ENCODE results near the gene MACF1. TPM values are rescaled to one million over a fixed set of nuclear protein-coding genes. Genes with fewer than 3 reads are reported as not detected.

MACF1 gene
- polyA plus RNA-seq, 1 of the 3 experiments (the other 2 are of a cell fraction) = 37.6 TPM

GRCh38 chr1:39328586-39329121 is 124.2 kb downstream of the MACF1 start:
- H3K4me2 ChIP-seq = no peak overlapping the region
- no peaks in the 10 kb centered on the region for H3K9me2 ChIP-seq
- CTCF ChIA-PET = interaction anchor here (1.3 to 2.7 kb wide), 3 partner anchors 8 to 210 kb away, joined by 3 to 6 read pairs (median 3); no protein-coding TSS in a partner anchor
- TF ChIP-seq GATA2 (CRISPR knock-in tag; IDR thresholded peaks at IDR 0.05) (no peak), MEF2A (IDR thresholded peaks at IDR 0.05; ENCODE audit: borderline replicate concordance, low read depth) (no peak), TAF1 (IDR thresholded peaks at IDR 0.05; ENCODE audit: borderline replicate concordance, low read depth, low read length) (no peak), TCF12 (IDR thresholded peaks at IDR 0.05) (no peak), RXRA (IDR thresholded peaks at IDR 0.05; ENCODE audit: borderline replicate concordance, low read depth) (no peak), IRF3 (IDR thresholded peaks at IDR 0.05; ENCODE audit: low read depth, low read length) (no peak), MAX (IDR thresholded peaks at IDR 0.05; ENCODE audit: low read depth) (no peak)
- no peak overlapping the region for H3K27ac ChIP-seq (ENCODE audit: low read depth in 2 of 2, low read length in 1 of 2)
- H2AFZ ChIP-seq (ENCODE audit: low read depth) = no peak overlapping the region
- WGBS (ENCODE audit: low lambda C conversion rate) = 100% methylated on average over 4 of the region's 4 CpGs
- H4K20me1 ChIP-seq (ENCODE audit: insufficient read depth) = no peaks in the 10 kb centered on the region
- H3K4me1 ChIP-seq (ENCODE audit: control insufficient read depth in 1 of 2, insufficient read depth in 2 of 2, low read depth in 1 of 2, low read length in 1 of 2) = peaks cover 4% of the 10 kb centered on the region in 2 experiments; a peak in 2 of 4 replicates
- no peaks in the 10 kb centered on the region for H3K79me2 ChIP-seq (ENCODE audit: insufficient read depth)
- POLR2A ChIA-PET = no interaction called here
- H3F3A ChIP-seq (replicated peaks; ENCODE audit: insufficient read depth) = peaks cover 10% of the 10 kb centered on the region
- no peaks in the 10 kb centered on the region for H3K27me3 ChIP-seq (ENCODE audit: insufficient read depth)
- H3K36me3 ChIP-seq (replicated peaks in 1 of 2; ENCODE audit: control insufficient read depth in 1 of 2, insufficient read depth in 2 of 2, low read length in 1 of 2) = peaks cover 79 to 90% of the 10 kb centered on the region in 2 experiments
- H3K4me3 ChIP-seq (ENCODE audit: low read depth in 2 of 2, low read length in 1 of 2) = no peak overlapping the region
- H3K9me3 ChIP-seq = no peaks in the 10 kb centered on the region
- DNase-seq = no peak
- H3K9ac ChIP-seq = no peak overlapping the region

GRCh38 chr1:39331647-39332046 is 127.2 kb downstream of the MACF1 start:
- WGBS (ENCODE audit: low lambda C conversion rate) = 94% methylated on average over 3 of the region's 5 CpGs
- Histone ChIP-seq H3K9me3 (no peaks in the 10 kb centered on the region), H3K9ac (no peak overlapping the region), H2AFZ (ENCODE audit: low read depth) (no peak overlapping the region), H3K36me3 (replicated peaks in 1 of 2; ENCODE audit: control insufficient read depth in 1 of 2, insufficient read depth in 2 of 2, low read length in 1 of 2) (peaks cover 67 to 84% of the 10 kb centered on the region in 2 experiments), H3K4me1 (ENCODE audit: control insufficient read depth in 1 of 2, insufficient read depth in 2 of 2, low read depth in 1 of 2, low read length in 1 of 2) (peaks cover 4% of the 10 kb centered on the region in 2 experiments; a peak in 2 of 4 replicates), H3F3A (replicated peaks; ENCODE audit: insufficient read depth) (peaks cover 3% of the 10 kb centered on the region), H3K79me2 (ENCODE audit: insufficient read depth) (peaks cover 3% of the 10 kb centered on the region; the same call in 1 of the 2 replicates), H3K4me2 (no peak overlapping the region), H4K20me1 (ENCODE audit: insufficient read depth) (no peaks in the 10 kb centered on the region), H3K27ac (ENCODE audit: low read depth in 2 of 2, low read length in 1 of 2) (no peak overlapping the region), H3K9me2 (no peaks in the 10 kb centered on the region), H3K27me3 (ENCODE audit: insufficient read depth) (no peaks in the 10 kb centered on the region), H3K4me3 (ENCODE audit: low read depth in 2 of 2, low read length in 1 of 2) (no peak overlapping the region)
- TF ChIP-seq SMC3 (IDR thresholded peaks at IDR 0.05; ENCODE audit: low read depth, low read length) = no peak
- no peak for TF ChIP-seq MXI1 (IDR thresholded peaks at IDR 0.05; ENCODE audit: low read depth, low read length)
- no peak for TF ChIP-seq TEAD4 (IDR thresholded peaks at IDR 0.05; ENCODE audit: borderline replicate concordance, insufficient read depth)
- no peak for TF ChIP-seq FOXJ3 (CRISPR knock-in tag; IDR thresholded peaks at IDR 0.05)
- no peak for TF ChIP-seq YY1 (IDR thresholded peaks at IDR 0.05; ENCODE audit: low read depth)
- TF ChIP-seq EZH2phosphoT487 (IDR thresholded peaks at IDR 0.05; ENCODE audit: borderline replicate concordance, low read depth) = no peak
- no peak for TF ChIP-seq MAX (IDR thresholded peaks at IDR 0.05; ENCODE audit: low read depth)
- no peak for TF ChIP-seq USF2 (IDR thresholded peaks at IDR 0.05; ENCODE audit: borderline replicate concordance, low read depth, low read length)
- TF ChIP-seq GABPA (IDR thresholded peaks at IDR 0.05; ENCODE audit: low read depth) = no peak
- no peak for TF ChIP-seq RCOR1 (IDR thresholded peaks at IDR 0.05; ENCODE audit: low read length)
- TF ChIP-seq ELF1 (IDR thresholded peaks at IDR 0.05) = no peak
- no peak for TF ChIP-seq RAD21 (IDR thresholded peaks at IDR 0.05; ENCODE audit: low read length)
- no peak for TF ChIP-seq FOSL2 (IDR thresholded peaks at IDR 0.05; ENCODE audit: borderline replicate concordance, low read depth)
- no peak for TF ChIP-seq JUND (IDR thresholded peaks at IDR 0.05)
- no peak for TF ChIP-seq PBX3 (IDR thresholded peaks at IDR 0.05)
- TF ChIP-seq RFX5 (IDR thresholded peaks at IDR 0.05; ENCODE audit: low read length) = no peak
- TF ChIP-seq FOXM1 (IDR thresholded peaks at IDR 0.05; ENCODE audit: low read depth) = no peak
- no peak for TF ChIP-seq SIN3A (IDR thresholded peaks at IDR 0.05; ENCODE audit: borderline replicate concordance, low read depth, low read length)
- TF ChIP-seq GATA2 (CRISPR knock-in tag; IDR thresholded peaks at IDR 0.05) = no peak
- TF ChIP-seq EP300 (IDR thresholded peaks at IDR 0.05; ENCODE audit: borderline replicate concordance in 1 of 2, low read depth in 1 of 2, low read length in 1 of 2) = no peak
- no peak for DNase-seq
- ChIA-PET CTCF (interaction anchor here (1.0 to 1.5 kb wide), 2 partner anchors 14 to 53 kb away, joined by 3 read pairs; no protein-coding TSS in a partner anchor), POLR2A (interaction anchor here (0.9 kb wide), 1 partner anchor 9 kb away, joined by 3 read pairs; no protein-coding TSS in a partner anchor)

Measured in SK-N-SH (cell line).